Measurements from ENCODE around the gene NUP160.
A peak's percentile ranks its signal among the peaks of the same experiment; 100 is the strongest.
"Not testable (repeated sequence)": the region's sequence is repeated elsewhere in the genome, so short reads cannot be mapped to it uniquely, and the experiment has no call there.

Gene NUP160

GRCh38 chr11:47860536-47860935 is 12.4 kb upstream of the NUP160 start:
- no peak for DNase-seq

- no peak for DNase-seq
These were observed 9.9 kb upstream of the NUP160 start for GRCh38 chr11:47857892-47858543.

- no peak for DNase-seq
These were observed 9.3 kb upstream of the NUP160 start for GRCh38 chr11:47857485-47857884.

- no peak for DNase-seq
These were observed 8.0 kb upstream of the NUP160 start for GRCh38 chr11:47856186-47856585.

GRCh38 chr11:47854667-47855066 is 6.5 kb upstream of the NUP160 start:
- DNase-seq, result no peak

GRCh38 chr11:47852053-47852452 is 3.9 kb upstream of the NUP160 start:
- no peak for DNase-seq

GRCh38 chr11:47850337-47850736 is 2.2 kb upstream of the NUP160 start:
- peak; percentile 19 for DNase-seq

- no peak for DNase-seq
These were observed 578 bp upstream of the NUP160 start for GRCh38 chr11:47848700-47849155.

GRCh38 chr11:47847537-47847891 is 636 bp downstream of the NUP160 start:
- DNase-seq, result no peak

GRCh38 chr11:47846998-47847397 is 1.2 kb downstream of the NUP160 start:
- no peak for DNase-seq

GRCh38 chr11:47843361-47844055 is 4.6 kb downstream of the NUP160 start:
- DNase-seq, result no peak

- no peak for DNase-seq
These were observed 5.4 kb downstream of the NUP160 start for GRCh38 chr11:47842749-47843148.

GRCh38 chr11:47837929-47838328 is 10.2 kb downstream of the NUP160 start:
- DNase-seq, result no peak

GRCh38 chr11:47837292-47837691 is 10.9 kb downstream of the NUP160 start:
- no peak for DNase-seq

GRCh38 chr11:47830013-47830412 is 18.1 kb downstream of the NUP160 start:
- not testable (repeated sequence) for DNase-seq

- no peak for DNase-seq
These were observed 19.9 kb downstream of the NUP160 start for GRCh38 chr11:47828284-47828683.

- DNase-seq, result not testable (repeated sequence)
These were observed 25.5 kb downstream of the NUP160 start for GRCh38 chr11:47822664-47823063.

- DNase-seq, result no peak
These were observed 28.4 kb downstream of the NUP160 start for GRCh38 chr11:47819743-47820142.

- DNase-seq, result no peak
These were observed 47.4 kb downstream of the NUP160 start for GRCh38 chr11:47800759-47801158.

GRCh38 chr11:47797633-47798032 is 50.5 kb downstream of the NUP160 start:
- peak; percentile 13 for DNase-seq

- no peak for DNase-seq
These were observed 56.2 kb downstream of the NUP160 start for GRCh38 chr11:47791774-47792430.

- not testable (repeated sequence) for DNase-seq
These were observed 58.1 kb downstream of the NUP160 start for GRCh38 chr11:47790017-47790416.

- no peak for DNase-seq
These were observed 60.0 kb downstream of the NUP160 start for GRCh38 chr11:47788181-47788580.

GRCh38 chr11:47786373-47786772 is 61.8 kb downstream of the NUP160 start:
- no peak for DNase-seq
